Muscle of back (tissue), 11 donors: ENCODE results near the gene TBX20. TPM values are rescaled to one million over a fixed set of nuclear protein-coding genes. Genes with fewer than 3 reads are reported as not detected.
"Not testable (repeated sequence)": the region's sequence is repeated elsewhere in the genome, so short reads cannot be mapped to it uniquely, and the experiment has no call there.

ENCODE experiments used
- DNase-seq, 3 donors: peaks; one replicate each; pipeline versions ENCODE4 v3.0.0 to v3.0.0-alpha.2; 2013
- polyA plus RNA-seq, 10 donors: library from polyadenylated mRNA; unstranded; fragments of 120-200 nt; gene quantifications; one replicate each; pipeline ENCODE4 v1.2.1, GENCODE V29; 2013; ENCODE audit not compliant: insufficient read length in 10 of 10

TBX20 gene
- polyA plus RNA-seq, 10 donors, result not detected

- DNase-seq, result not testable (repeated sequence)
These were observed 25.3 kb downstream of the TBX20 start for GRCh38 chr7:35228496-35229051.

- DNase-seq, result not testable (repeated sequence)
These were observed 26.5 kb downstream of the TBX20 start for GRCh38 chr7:35227438-35227837.

- not testable (repeated sequence) for DNase-seq
These were observed 31.5 kb downstream of the TBX20 start for GRCh38 chr7:35222445-35222844.

- not testable (repeated sequence) for DNase-seq
These were observed 33.7 kb downstream of the TBX20 start for GRCh38 chr7:35220176-35220575.

GRCh38 chr7:35216033-35216432, 37.9 kb downstream of the TBX20 start:
- DNase-seq, result not testable (repeated sequence)

GRCh38 chr7:35215063-35215462, 38.8 kb downstream of the TBX20 start:
- not testable (repeated sequence) for DNase-seq

GRCh38 chr7:35206924-35207323, 47.0 kb downstream of the TBX20 start:
- DNase-seq, result not testable (repeated sequence)

GRCh38 chr7:35204850-35205249, 49.0 kb downstream of the TBX20 start:
- DNase-seq, result not testable (repeated sequence)

GRCh38 chr7:35204031-35204430, 49.9 kb downstream of the TBX20 start:
- DNase-seq, result not testable (repeated sequence)

GRCh38 chr7:35202353-35202752, 51.5 kb downstream of the TBX20 start:
- not testable (repeated sequence) for DNase-seq

GRCh38 chr7:35200170-35200569, 53.7 kb downstream of the TBX20 start:
- DNase-seq, result not testable (repeated sequence)

GRCh38 chr7:35198370-35199140, 55.3 kb downstream of the TBX20 start:
- not testable (repeated sequence) for DNase-seq

- DNase-seq, result not testable (repeated sequence)
These were observed 62.3 kb downstream of the TBX20 start for GRCh38 chr7:35191571-35191970.

GRCh38 chr7:35190146-35190773, 63.6 kb downstream of the TBX20 start:
- not testable (repeated sequence) for DNase-seq

GRCh38 chr7:35186751-35187150, 67.1 kb downstream of the TBX20 start:
- DNase-seq, result peak in 2 of 3 donors; percentile 3 to 46

- peak in 2 of 3 donors; percentile 19 to 65 for DNase-seq
These were observed 67.8 kb downstream of the TBX20 start for GRCh38 chr7:35185908-35186731.

GRCh38 chr7:35185578-35185907, 68.4 kb downstream of the TBX20 start:
- not testable (repeated sequence) for DNase-seq

GRCh38 chr7:35184961-35185360, 68.9 kb downstream of the TBX20 start:
- DNase-seq, result not testable (repeated sequence)

- DNase-seq, result not testable (repeated sequence)
These were observed 69.9 kb downstream of the TBX20 start for GRCh38 chr7:35183873-35184503.

GRCh38 chr7:35180665-35181064, 73.2 kb downstream of the TBX20 start:
- not testable (repeated sequence) for DNase-seq

- not testable (repeated sequence) for DNase-seq
These were observed 80.7 kb downstream of the TBX20 start for GRCh38 chr7:35173176-35173575.
